ENCODE data around the gene SMIM23.
A peak's percentile ranks its signal among the peaks of the same experiment; 100 is the strongest.

The SMIM23 gene

GRCh38 chr5:171790408-171790807 is 4.8 kb downstream of the SMIM23 start:
- DNase-seq = no peak
- peaks cover 14% of the 10 kb centered on the region for H3K27me3 Mint-ChIP-seq
- H3K9me3 Mint-ChIP-seq = no peaks in the 10 kb centered on the region
- no peak overlapping the region for H3K4me3 Mint-ChIP-seq
- H3K36me3 Mint-ChIP-seq (ENCODE audit: low read depth) = no peaks in the 10 kb centered on the region
- ATAC-seq = no peak
- H3K4me1 Mint-ChIP-seq = no peaks in the 10 kb centered on the region
- H3K27ac Mint-ChIP-seq = no peak overlapping the region

- H3K27me3 Mint-ChIP-seq = peaks cover 7% of the 10 kb centered on the region
- no peak overlapping the region for H3K4me3 Mint-ChIP-seq
- no peak for DNase-seq
- no peaks in the 10 kb centered on the region for H3K36me3 Mint-ChIP-seq (ENCODE audit: low read depth)
- no peak overlapping the region for H3K27ac Mint-ChIP-seq
- H3K9me3 Mint-ChIP-seq = no peaks in the 10 kb centered on the region
- ATAC-seq = no peak
- H3K4me1 Mint-ChIP-seq = no peaks in the 10 kb centered on the region
Measured at GRCh38 chr5:171794470-171794960, 8.9 kb downstream of the SMIM23 start.

GRCh38 chr5:171795381-171795780 is 9.8 kb downstream of the SMIM23 start:
- no peak overlapping the region for H3K27ac Mint-ChIP-seq
- no peaks in the 10 kb centered on the region for H3K4me1 Mint-ChIP-seq
- H3K4me3 Mint-ChIP-seq = no peak overlapping the region
- DNase-seq (no peak), ATAC-seq (no peak)
- no peaks in the 10 kb centered on the region for H3K36me3 Mint-ChIP-seq (ENCODE audit: low read depth)
- H3K9me3 Mint-ChIP-seq = no peaks in the 10 kb centered on the region
- peaks cover 4% of the 10 kb centered on the region for H3K27me3 Mint-ChIP-seq

GRCh38 chr5:171796436-171796835 is 10.8 kb downstream of the SMIM23 start:
- no peaks in the 10 kb centered on the region for H3K4me1 Mint-ChIP-seq
- ATAC-seq = no peak
- peaks cover 2% of the 10 kb centered on the region for H3K27me3 Mint-ChIP-seq
- no peak for DNase-seq
- H3K9me3 Mint-ChIP-seq = no peaks in the 10 kb centered on the region
- no peak overlapping the region for H3K4me3 Mint-ChIP-seq
- H3K36me3 Mint-ChIP-seq (ENCODE audit: low read depth) = no peaks in the 10 kb centered on the region
- no peak overlapping the region for H3K27ac Mint-ChIP-seq

GRCh38 chr5:171797543-171797942 is 11.9 kb downstream of the SMIM23 start:
- no peaks in the 10 kb centered on the region for H3K4me1 Mint-ChIP-seq
- ATAC-seq = no peak
- no peak for DNase-seq
- H3K4me3 Mint-ChIP-seq = no peak overlapping the region
- peaks cover 4% of the 10 kb centered on the region for H3K27me3 Mint-ChIP-seq
- H3K9me3 Mint-ChIP-seq = no peaks in the 10 kb centered on the region
- no peaks in the 10 kb centered on the region for H3K36me3 Mint-ChIP-seq (ENCODE audit: low read depth)
- H3K27ac Mint-ChIP-seq = no peak overlapping the region

GRCh38 chr5:171798418-171798817 is 12.8 kb downstream of the SMIM23 start:
- Mint-ChIP-seq H3K27me3 (peaks cover 6% of the 10 kb centered on the region), H3K9me3 (no peaks in the 10 kb centered on the region), H3K36me3 (ENCODE audit: low read depth) (no peaks in the 10 kb centered on the region)

GRCh38 chr5:171801839-171802238 is 16.2 kb downstream of the SMIM23 start:
- ATAC-seq (no peak), DNase-seq (no peak)
- Mint-ChIP-seq H3K36me3 (ENCODE audit: low read depth) (no peaks in the 10 kb centered on the region), H3K4me3 (no peak overlapping the region), H3K9me3 (no peaks in the 10 kb centered on the region), H3K4me1 (no peaks in the 10 kb centered on the region), H3K27ac (no peak overlapping the region), H3K27me3 (peaks cover 22% of the 10 kb centered on the region)

More at GRCh38 chr5:171798418-171798817, 12.8 kb downstream of the SMIM23 start:
- Mint-ChIP-seq H3K27ac (no peak overlapping the region), H3K4me1 (no peaks in the 10 kb centered on the region), H3K4me3 (no peak overlapping the region)
- DNase-seq = no peak
- no peak for ATAC-seq

- Mint-ChIP-seq H3K27ac (no peak overlapping the region), H3K4me1 (peaks cover 8% of the 10 kb centered on the region), H3K36me3 (ENCODE audit: low read depth) (no peaks in the 10 kb centered on the region), H3K4me3 (no peak overlapping the region), H3K9me3 (peaks cover 6% of the 10 kb centered on the region), H3K27me3 (peaks cover 39% of the 10 kb centered on the region)
- DNase-seq (no peak), ATAC-seq (no peak)
Measured at GRCh38 chr5:171805746-171806145, 20.1 kb downstream of the SMIM23 start.

GRCh38 chr5:171806976-171807747 is 21.5 kb downstream of the SMIM23 start:
- H3K9me3 Mint-ChIP-seq = peaks cover 8% of the 10 kb centered on the region
- H3K4me1 Mint-ChIP-seq = peaks cover 8% of the 10 kb centered on the region
- no peak overlapping the region for H3K27ac Mint-ChIP-seq
- no peak for DNase-seq
- peak; percentile 42 for ATAC-seq
- H3K4me3 Mint-ChIP-seq = peak overlapping the region; percentile 60
- peaks cover 37% of the 10 kb centered on the region for H3K27me3 Mint-ChIP-seq
- H3K36me3 Mint-ChIP-seq (ENCODE audit: low read depth) = no peaks in the 10 kb centered on the region

GRCh38 chr5:171808453-171808852 is 22.8 kb downstream of the SMIM23 start:
- ATAC-seq (no peak), DNase-seq (no peak)
- Mint-ChIP-seq H3K27ac (no peak overlapping the region), H3K4me1 (peaks cover 8% of the 10 kb centered on the region), H3K36me3 (ENCODE audit: low read depth) (no peaks in the 10 kb centered on the region), H3K9me3 (peaks cover 8% of the 10 kb centered on the region), H3K27me3 (peaks cover 35% of the 10 kb centered on the region), H3K4me3 (no peak overlapping the region)

GRCh38 chr5:171808951-171809350 is 23.3 kb downstream of the SMIM23 start:
- no peak for ATAC-seq
- H3K27me3 Mint-ChIP-seq = peaks cover 35% of the 10 kb centered on the region
- peaks cover 8% of the 10 kb centered on the region for H3K9me3 Mint-ChIP-seq
- H3K4me3 Mint-ChIP-seq = no peak overlapping the region
- H3K36me3 Mint-ChIP-seq (ENCODE audit: low read depth) = no peaks in the 10 kb centered on the region
- H3K4me1 Mint-ChIP-seq = peaks cover 8% of the 10 kb centered on the region
- no peak for DNase-seq
- no peak overlapping the region for H3K27ac Mint-ChIP-seq

GRCh38 chr5:171810227-171810626 is 24.6 kb downstream of the SMIM23 start:
- peaks cover 31% of the 10 kb centered on the region for H3K27me3 Mint-ChIP-seq

GRCh38 chr5:171813270-171813669 is 27.7 kb downstream of the SMIM23 start:
- peaks cover 4% of the 10 kb centered on the region for H3K27me3 Mint-ChIP-seq
- DNase-seq = no peak
- no peak overlapping the region for H3K27ac Mint-ChIP-seq
- no peaks in the 10 kb centered on the region for H3K4me1 Mint-ChIP-seq
- no peak for ATAC-seq
- no peaks in the 10 kb centered on the region for H3K36me3 Mint-ChIP-seq (ENCODE audit: low read depth)
- H3K9me3 Mint-ChIP-seq = peaks cover 4% of the 10 kb centered on the region
- H3K4me3 Mint-ChIP-seq = no peak overlapping the region

More at GRCh38 chr5:171810227-171810626, 24.6 kb downstream of the SMIM23 start:
- DNase-seq (no peak), ATAC-seq (no peak)
- no peaks in the 10 kb centered on the region for H3K36me3 Mint-ChIP-seq (ENCODE audit: low read depth)
- H3K27ac Mint-ChIP-seq = no peak overlapping the region
- H3K4me1 Mint-ChIP-seq = peaks cover 8% of the 10 kb centered on the region
- H3K9me3 Mint-ChIP-seq = peaks cover 8% of the 10 kb centered on the region
- H3K4me3 Mint-ChIP-seq = no peak overlapping the region

- DNase-seq (no peak), ATAC-seq (no peak)
- Mint-ChIP-seq H3K36me3 (ENCODE audit: low read depth) (no peaks in the 10 kb centered on the region), H3K4me3 (no peak overlapping the region), H3K27ac (no peak overlapping the region), H3K4me1 (no peaks in the 10 kb centered on the region), H3K9me3 (peaks cover 4% of the 10 kb centered on the region), H3K27me3 (peaks cover 2% of the 10 kb centered on the region)
Measured at GRCh38 chr5:171813813-171814490, 28.3 kb downstream of the SMIM23 start.

GRCh38 chr5:171816666-171817065 is 31.0 kb downstream of the SMIM23 start:
- no peaks in the 10 kb centered on the region for H3K9me3 Mint-ChIP-seq
- DNase-seq (no peak), ATAC-seq (no peak)
- no peak overlapping the region for H3K4me3 Mint-ChIP-seq
- no peaks in the 10 kb centered on the region for H3K27me3 Mint-ChIP-seq
- H3K4me1 Mint-ChIP-seq = no peaks in the 10 kb centered on the region
- no peak overlapping the region for H3K27ac Mint-ChIP-seq
- H3K36me3 Mint-ChIP-seq (ENCODE audit: low read depth) = no peaks in the 10 kb centered on the region

Data from activated naive CD8-positive, alpha-beta T cell treated with anti-CD3 and anti-CD28 coated beads, Interleukin-2, amount 50 U/mL, for 24 hours (primary cell).